Right lobe of liver (tissue), 4 donors: ENCODE results near the gene FBXL14.

Experiments
- POLR2A ChIP-seq: fragments of 450-650 bp; IDR thresholded peaks from one replicate; pipeline ENCODE4 v1.6.1; 2017; ENCODE audit warnings: antibody characterized with exemption, mild to moderate bottlenecking
- TF ChIP-seq, protein P1 (sequence below), 4 donors: fragments of 200-600 bp in 3 of 4; fragments of 450-650 bp in 1 of 4; IDR thresholded peaks; one replicate each; pipeline versions ENCODE4 v1.5.1 to v1.8.0; 2016 to 2022; ENCODE audit warnings: antibody characterized with exemption in 4 of 4, mild to moderate bottlenecking in 2 of 4
- donor health status: DM: no; HTN: no; CAD: no.
- donor health status: DM: no; HTN: no; CAD: no.
- donor health status: DM: no; HTN: yes; CAD: no.

DNA sequence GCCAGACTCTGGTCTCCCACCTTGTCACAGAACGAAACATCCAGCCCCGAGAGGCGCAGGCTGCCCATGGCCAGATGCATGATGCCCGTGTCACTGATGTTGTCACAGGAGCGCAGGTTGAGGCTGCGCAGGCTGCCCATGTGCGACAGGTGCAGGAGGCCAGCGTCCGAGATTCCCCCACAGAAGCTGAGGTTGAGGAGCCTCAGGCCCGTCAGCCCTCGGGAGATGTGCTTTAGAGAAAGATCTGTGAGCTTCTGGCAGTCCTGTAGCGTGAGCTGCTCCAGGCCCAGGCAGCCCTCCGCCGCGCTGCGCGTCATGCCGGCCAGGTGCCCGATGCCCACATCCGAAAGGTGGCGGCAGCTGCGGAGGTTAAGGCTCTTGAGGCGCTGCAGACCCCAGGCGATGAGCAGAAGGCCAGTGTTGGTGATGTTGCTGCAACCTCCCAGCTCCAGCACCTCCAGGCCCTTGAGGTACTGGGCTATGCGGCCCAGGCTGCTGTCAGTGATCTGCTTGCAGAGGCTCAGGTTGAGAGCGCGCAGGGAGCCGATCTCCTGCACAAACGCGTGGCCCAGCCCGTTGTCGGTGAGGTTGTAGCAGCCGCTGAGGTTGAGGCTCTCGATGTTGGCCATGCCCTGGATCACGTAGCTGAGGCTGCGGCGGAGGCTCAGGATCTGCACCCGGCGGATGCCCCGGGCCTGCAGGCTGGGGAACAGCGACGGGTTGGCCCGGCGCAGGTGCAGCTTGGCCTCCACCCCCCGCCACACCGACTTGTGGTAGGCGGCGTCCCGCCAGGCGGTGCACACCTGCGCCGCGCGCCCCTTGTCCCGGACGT, 991 bp downstream of the FBXL14 start:
- TF ChIP-seq, protein P1, sequence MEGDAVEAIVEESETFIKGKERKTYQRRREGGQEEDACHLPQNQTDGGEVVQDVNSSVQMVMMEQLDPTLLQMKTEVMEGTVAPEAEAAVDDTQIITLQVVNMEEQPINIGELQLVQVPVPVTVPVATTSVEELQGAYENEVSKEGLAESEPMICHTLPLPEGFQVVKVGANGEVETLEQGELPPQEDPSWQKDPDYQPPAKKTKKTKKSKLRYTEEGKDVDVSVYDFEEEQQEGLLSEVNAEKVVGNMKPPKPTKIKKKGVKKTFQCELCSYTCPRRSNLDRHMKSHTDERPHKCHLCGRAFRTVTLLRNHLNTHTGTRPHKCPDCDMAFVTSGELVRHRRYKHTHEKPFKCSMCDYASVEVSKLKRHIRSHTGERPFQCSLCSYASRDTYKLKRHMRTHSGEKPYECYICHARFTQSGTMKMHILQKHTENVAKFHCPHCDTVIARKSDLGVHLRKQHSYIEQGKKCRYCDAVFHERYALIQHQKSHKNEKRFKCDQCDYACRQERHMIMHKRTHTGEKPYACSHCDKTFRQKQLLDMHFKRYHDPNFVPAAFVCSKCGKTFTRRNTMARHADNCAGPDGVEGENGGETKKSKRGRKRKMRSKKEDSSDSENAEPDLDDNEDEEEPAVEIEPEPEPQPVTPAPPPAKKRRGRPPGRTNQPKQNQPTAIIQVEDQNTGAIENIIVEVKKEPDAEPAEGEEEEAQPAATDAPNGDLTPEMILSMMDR (IDR thresholded peaks at IDR 0.05), result no peak
- no peak for TF ChIP-seq POLR2A
